Measurements from ENCODE around the gene THSD4. TPM values are rescaled to one million over a fixed set of nuclear protein-coding genes. Genes with fewer than 3 reads are reported as not detected.

The THSD4 gene
- total and polyA plus RNA-seq, 2 of the 4 experiments (the other 2 are of a cell fraction), result 25.5 to 31.1 TPM

- Histone ChIP-seq H2BK20ac (ENCODE audit: low read depth, low read length) (no peak overlapping the region), H3K27ac (ENCODE audit: insufficient read depth, low read length) (no peak overlapping the region), H3K9me1 (ENCODE audit: insufficient read depth, low read length) (no peaks in the 10 kb centered on the region), H4K8ac (ENCODE audit: low read depth in 2 of 2, low read length in 2 of 2) (no peak overlapping the region), H3K4ac (ENCODE audit: low read depth, low read length) (no peak overlapping the region), H3K14ac (replicated peaks; ENCODE audit: low read depth, low read length) (no peak overlapping the region), H3K9me3 (ENCODE audit: control insufficient read depth, insufficient read depth, low read length) (no peaks in the 10 kb centered on the region), H2BK15ac (ENCODE audit: low read depth, low read length) (no peak overlapping the region), H3K9ac (ENCODE audit: low read depth, low read length) (no peak overlapping the region), H3K4me2 (ENCODE audit: low read depth, low read length) (no peak overlapping the region), H3K56ac (ENCODE audit: extremely low read depth, insufficient read depth, low read length) (no peak overlapping the region), H2AK9ac (replicated peaks; ENCODE audit: low read depth, low read length, poor library complexity) (no peak overlapping the region), H3K79me1 (ENCODE audit: low read depth in 1 of 2, low read length in 2 of 2) (no peaks in the 10 kb centered on the region), H4K20me1 (ENCODE audit: insufficient read depth, low read length) (peaks cover 8% of the 10 kb centered on the region; the same call in 1 of the 2 replicates), H2AFZ (replicated peaks; ENCODE audit: low read length, poor library complexity) (no peak overlapping the region), H3K27me3 (ENCODE audit: control insufficient read depth, insufficient read depth, low read length) (no peaks in the 10 kb centered on the region), H4K5ac (ENCODE audit: low read depth, low read length) (no peak overlapping the region), H3K36me3 (ENCODE audit: control insufficient read depth, insufficient read depth, low read length) (no peaks in the 10 kb centered on the region), H3K4me1 (ENCODE audit: control insufficient read depth, insufficient read depth, low read length) (peaks cover 6% of the 10 kb centered on the region; the same call in 1 of the 2 replicates), H3K4me3 (ENCODE audit: insufficient read depth, low read depth, low read length) (no peak overlapping the region), H2BK120ac (ENCODE audit: low read depth, low read length) (no peak overlapping the region), H2AK5ac (ENCODE audit: low read depth, low read length) (no peak overlapping the region), H3K18ac (ENCODE audit: low read depth, low read length) (no peak overlapping the region), H3K23ac (ENCODE audit: low read depth, low read length) (no peak overlapping the region), H4K91ac (ENCODE audit: insufficient read depth, low read depth, low read length) (no peak overlapping the region), H2BK5ac (ENCODE audit: low read depth, low read length, poor library complexity, severe bottlenecking) (no peak overlapping the region)
- no peak for DNase-seq
- 48% methylated on average over 3 of the region's 6 CpGs; no CpG with 5 or more reads in 1 of the 2 experiments for WGBS, 2 experiments (ENCODE audit: extremely low coverage in 2 of 2, insufficient read length in 1 of 2)
- ChIA-PET POLR2A (ENCODE audit: unreplicated experiment) (no interaction called here), CTCF (no interaction called here)
- dilution Hi-C loops (cut with HindIII; ENCODE audit: low sequenced_read_pairs, unreplicated experiment) (no loop called here), in situ Hi-C loops (cut with MboI; ENCODE audit: low sequenced_read_pairs) (no loop called here), intact Hi-C loops (cut with micrococcal nuclease) (no loop called here)
- no peak for ATAC-seq (ENCODE audit: low read depth)
- BruUV-seq (replicated peaks), result no TSS peak
- no peak for TF ChIP-seq SMC3 (IDR thresholded peaks at IDR 0.05; ENCODE audit: low read depth, low read length)
- no peak for TF ChIP-seq MAFK (IDR thresholded peaks at IDR 0.05; ENCODE audit: low read depth, low read length)
- TF ChIP-seq MAZ (IDR thresholded peaks at IDR 0.05; ENCODE audit: borderline replicate concordance, low read depth, low read length), result no peak
- no peak for TF ChIP-seq RFX5 (IDR thresholded peaks at IDR 0.05; ENCODE audit: low read depth, low read length)
- no peak for TF ChIP-seq MXI1 (IDR thresholded peaks at IDR 0.05; ENCODE audit: borderline replicate concordance, low read depth, low read length)
- no peak for TF ChIP-seq POLR2A (IDR thresholded peaks at IDR 0.05; ENCODE audit: low read depth, low read length)
- no peak for TF ChIP-seq CTCF (conservative IDR thresholded peaks at IDR 0.05; ENCODE audit: low read depth, low read length)
- no peak for TF ChIP-seq BHLHE40 (IDR thresholded peaks at IDR 0.05; ENCODE audit: low read depth, low read length)
Measured at GRCh38 chr15:71634820-71635560, 519.7 kb downstream of the THSD4 start.

Data from IMR-90 (cell line).